Loucy (cell line): ENCODE data around the gene INSC.

ENCODE experiments used
- H2AFZ ChIP-seq: fragments of 200-600 bp; sonication (generic); 2 replicates; pipeline ENCODE4 v1.6.0; 2016; ENCODE audit warnings: antibody characterized with exemption, mild to moderate bottlenecking, low read length, moderate library complexity
- H3F3A ChIP-seq: fragments of 200-600 bp; 2 replicates; pipeline ENCODE4 v1.6.0; 2016; ENCODE audit warnings: antibody characterized with exemption, low read depth, mild to moderate bottlenecking
- H3K27me3 ChIP-seq: fragments of 200-600 bp; sonication (generic); 2 replicates; pipeline ENCODE4 v1.6.1; 2014; ENCODE audit warnings: low read length, mild to moderate bottlenecking; ENCODE audit not compliant: insufficient read depth, poor library complexity, severe bottlenecking
- H3K36me3 ChIP-seq: fragments of 200-600 bp; sonication (generic); 2 replicates; pipeline ENCODE4 v1.6.1; 2016; ENCODE audit warnings: low read length; ENCODE audit not compliant: insufficient read depth
- H3K4me1 ChIP-seq: fragments of 200-600 bp; sonication (generic); 2 replicates; pipeline ENCODE4 v1.5.1; 2014; ENCODE audit warnings: low read length, mild to moderate bottlenecking; ENCODE audit not compliant: insufficient read depth, poor library complexity, severe bottlenecking
- H3K4me2 ChIP-seq: fragments of 200-600 bp; sonication (generic); 2 replicates; pipeline ENCODE4 v1.6.0; 2014; ENCODE audit warnings: antibody characterized with exemption, low read length, low read depth, mild to moderate bottlenecking; ENCODE audit not compliant: poor library complexity, severe bottlenecking
- H3K4me3 ChIP-seq: fragments of 200-600 bp; sonication (generic); 2 replicates; pipeline ENCODE4 v1.5.1; 2014; ENCODE audit warnings: low read length, mild to moderate bottlenecking, mixed read lengths; ENCODE audit not compliant: poor library complexity, severe bottlenecking
- H3K79me2 ChIP-seq: fragments of 200-600 bp; sonication (generic); 2 replicates; pipeline ENCODE4 v1.6.1; 2014; ENCODE audit warnings: low read length; ENCODE audit not compliant: insufficient read depth
- H3K9ac ChIP-seq: fragments of 200-600 bp; sonication (generic); 2 replicates; pipeline ENCODE4 v1.6.0; 2014; ENCODE audit warnings: mild to moderate bottlenecking, low read depth, low read length, moderate library complexity; ENCODE audit not compliant: poor library complexity, severe bottlenecking
- H3K9me2 ChIP-seq: fragments of 200-600 bp; sonication (generic); replicated peaks from 2 replicates; pipeline ENCODE4 v1.6.1; 2016; ENCODE audit warnings: low read depth, low read length, mixed read lengths
- H3K9me3 ChIP-seq: fragments of 200-600 bp; sonication (generic); 2 replicates; pipeline ENCODE4 v1.6.1; 2014; ENCODE audit warnings: mild to moderate bottlenecking, antibody characterized with exemption, low read length, low read depth; ENCODE audit not compliant: insufficient read depth
- H4K20me1 ChIP-seq: fragments of 200-600 bp; sonication (generic); 2 replicates; pipeline ENCODE4 v1.6.0; 2014; ENCODE audit warnings: antibody characterized with exemption, low read length, mild to moderate bottlenecking; ENCODE audit not compliant: insufficient read depth, poor library complexity, severe bottlenecking
- CTCF ChIP-seq: fragments of 200-600 bp; sonication (generic); conservative IDR thresholded peaks from 2 replicates; pipeline ENCODE4 v1.5.1; 2014; ENCODE audit warnings: mild to moderate bottlenecking, antibody characterized with exemption, low read length
- EZH2phosphoT487 ChIP-seq: fragments of 200-600 bp; IDR thresholded peaks from 2 replicates; pipeline ENCODE4 v1.6.1; 2018; ENCODE audit warnings: antibody characterized with exemption, mild to moderate bottlenecking, moderate library complexity, borderline replicate concordance

The INSC gene

GRCh38 chr11:15186146-15186545, 71.4 kb downstream of the INSC start:
- Histone ChIP-seq H3K27me3 (no peaks in the 10 kb centered on the region), H4K20me1 (no peaks in the 10 kb centered on the region), H3K4me1 (no peaks in the 10 kb centered on the region), H2AFZ (no peak overlapping the region), H3K9ac (no peak overlapping the region), H3K9me2 (no peaks in the 10 kb centered on the region), H3K36me3 (no peaks in the 10 kb centered on the region), H3K4me3 (no peak overlapping the region), H3F3A (no peaks in the 10 kb centered on the region), H3K79me2 (no peaks in the 10 kb centered on the region), H3K4me2 (no peak overlapping the region), H3K9me3 (no peaks in the 10 kb centered on the region)
- no peak for TF ChIP-seq CTCF

DNA sequence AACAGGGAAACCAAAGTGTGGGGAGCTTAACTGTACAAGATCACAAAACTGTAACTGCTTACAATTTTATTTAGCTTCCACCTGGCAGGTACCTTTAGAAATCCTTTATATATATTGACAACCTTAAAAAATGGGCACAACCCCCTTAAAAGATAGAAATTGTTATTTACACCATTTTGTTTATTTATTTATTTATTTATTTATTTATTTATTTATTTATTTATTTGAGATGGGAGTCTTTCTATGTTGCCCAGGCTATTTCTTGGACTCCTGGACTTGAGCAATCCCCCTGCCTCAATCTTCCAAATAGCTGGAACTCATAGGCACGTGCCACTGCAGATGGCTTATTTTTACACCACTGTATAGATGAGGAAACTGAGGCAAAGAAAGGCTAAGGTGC, 74.5 kb downstream of the INSC start:
- TF ChIP-seq CTCF (no peak), EZH2phosphoT487 (no peak)
- Histone ChIP-seq H3K27me3 (no peaks in the 10 kb centered on the region), H3K9me3 (no peaks in the 10 kb centered on the region), H3F3A (no peaks in the 10 kb centered on the region), H3K79me2 (no peaks in the 10 kb centered on the region), H3K4me1 (no peaks in the 10 kb centered on the region), H3K9ac (no peak overlapping the region), H3K4me2 (no peak overlapping the region), H4K20me1 (no peaks in the 10 kb centered on the region), H3K36me3 (no peaks in the 10 kb centered on the region), H3K9me2 (no peaks in the 10 kb centered on the region), H3K4me3 (no peak overlapping the region), H2AFZ (no peak overlapping the region)

GRCh38 chr11:15189641-15190365, 75.1 kb downstream of the INSC start:
- Histone ChIP-seq H3K27me3 (no peaks in the 10 kb centered on the region), H3K9me2 (no peaks in the 10 kb centered on the region), H3K36me3 (no peaks in the 10 kb centered on the region), H3K9ac (no peak overlapping the region), H2AFZ (no peak overlapping the region), H3F3A (no peaks in the 10 kb centered on the region), H3K4me3 (no peak overlapping the region), H3K4me2 (no peak overlapping the region), H3K4me1 (no peaks in the 10 kb centered on the region), H3K9me3 (no peaks in the 10 kb centered on the region), H4K20me1 (no peaks in the 10 kb centered on the region), H3K79me2 (no peaks in the 10 kb centered on the region)
- no peak for TF ChIP-seq EZH2phosphoT487
- TF ChIP-seq CTCF: no peak
